HT-29 (cell line): ENCODE data around the gene STH. TPM values are rescaled to one million over a fixed set of nuclear protein-coding genes. Genes with fewer than 3 reads are reported as not detected.

Source experiments
- DNase-seq: peaks from one replicate; pipeline ENCODE4 v3.0.0-alpha.2; 2015; ENCODE audit warnings: low spot score
- total RNA-seq: library from RNA; depleted of rRNA; stranded (reverse); fragments of >200 nt; shearing (Covaris generic); gene quantifications from 2 replicates; pipeline ENCODE4 v1.2.3, GENCODE V29; 2014

Gene STH
- total RNA-seq, 1 experiment from 2014 or later, result not detected

DNA sequence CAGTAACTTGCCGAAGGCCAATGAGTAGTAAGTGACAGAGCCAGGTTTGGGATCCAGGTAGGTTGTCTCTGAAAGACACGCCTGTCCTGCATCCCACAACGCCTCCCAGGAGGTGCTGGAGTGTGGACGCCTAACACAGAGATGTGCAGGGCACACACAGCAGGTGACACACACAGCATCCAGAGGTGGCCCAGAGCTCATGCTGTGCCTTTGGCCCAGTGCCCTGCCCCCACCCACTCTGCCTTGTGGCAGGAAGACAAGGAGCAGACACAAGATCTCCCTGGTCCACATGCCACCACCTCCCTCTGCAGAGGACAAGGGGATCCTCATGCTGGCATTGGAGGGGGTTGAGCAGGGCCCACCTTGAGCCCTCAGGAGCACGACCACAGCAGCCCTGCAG lies 14.7 kb upstream of the STH start:
- no peak for DNase-seq

DNA sequence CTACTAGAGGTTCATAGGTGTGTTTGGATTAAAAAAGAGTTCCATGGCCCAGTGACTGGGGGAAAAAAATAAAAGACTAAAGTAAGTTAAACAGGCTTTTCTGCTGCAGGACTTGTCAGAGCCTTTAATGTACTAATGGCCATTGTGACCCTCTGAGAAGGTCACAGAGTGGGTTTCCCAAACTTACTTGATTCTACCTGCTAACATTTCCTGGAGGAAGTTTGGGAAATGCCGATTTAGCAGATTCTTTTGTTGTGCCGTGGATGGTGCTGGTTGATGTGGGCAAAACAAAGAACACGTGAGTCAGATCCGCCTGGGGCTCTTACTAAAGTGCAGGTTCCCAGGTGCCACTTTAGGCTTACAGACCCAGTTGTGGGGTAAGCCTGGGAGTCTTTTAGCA lies 13.6 kb upstream of the STH start:
- DNase-seq, result no peak

DNA sequence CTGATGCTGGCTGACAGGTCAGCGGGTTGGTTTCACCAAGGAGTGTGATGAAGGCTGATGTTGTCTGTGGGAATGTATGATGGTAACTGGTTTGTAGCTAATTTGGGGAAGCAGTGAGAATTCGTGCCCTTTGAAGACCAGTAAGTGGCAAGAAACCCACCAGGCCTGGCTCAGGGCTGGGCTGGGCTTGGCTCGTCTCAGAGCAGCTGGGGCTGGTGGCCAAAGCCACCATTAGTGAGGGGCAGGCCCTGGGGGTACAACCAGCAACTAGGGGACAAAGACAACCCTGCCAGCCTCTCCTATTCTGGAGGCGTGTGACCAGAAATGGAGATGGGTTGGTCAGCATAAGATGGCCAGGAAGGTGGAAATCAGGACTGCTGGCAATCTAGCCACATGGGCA lies 13.0 kb upstream of the STH start:
- DNase-seq, result no peak

DNA sequence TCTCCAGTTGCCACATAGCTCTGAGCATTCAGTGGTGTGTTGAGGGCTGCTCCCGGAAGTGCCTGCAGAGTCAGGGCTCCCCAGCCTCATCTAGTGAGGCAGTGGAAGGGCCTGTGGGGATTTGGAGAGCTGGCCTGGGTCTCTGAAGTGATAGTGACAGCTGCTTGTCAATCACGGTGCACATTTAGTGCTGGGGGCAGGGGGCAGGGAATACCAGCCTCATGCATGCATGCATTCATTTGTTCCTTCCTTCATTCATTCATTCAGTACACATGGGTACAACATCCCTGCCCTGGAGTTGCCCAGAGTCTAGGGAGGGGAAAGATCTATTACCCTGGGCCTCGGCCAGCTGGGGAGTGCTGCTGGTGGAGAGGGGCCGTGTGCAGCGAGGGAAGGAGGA lies 11.3 kb upstream of the STH start:
- DNase-seq, result no peak

DNA sequence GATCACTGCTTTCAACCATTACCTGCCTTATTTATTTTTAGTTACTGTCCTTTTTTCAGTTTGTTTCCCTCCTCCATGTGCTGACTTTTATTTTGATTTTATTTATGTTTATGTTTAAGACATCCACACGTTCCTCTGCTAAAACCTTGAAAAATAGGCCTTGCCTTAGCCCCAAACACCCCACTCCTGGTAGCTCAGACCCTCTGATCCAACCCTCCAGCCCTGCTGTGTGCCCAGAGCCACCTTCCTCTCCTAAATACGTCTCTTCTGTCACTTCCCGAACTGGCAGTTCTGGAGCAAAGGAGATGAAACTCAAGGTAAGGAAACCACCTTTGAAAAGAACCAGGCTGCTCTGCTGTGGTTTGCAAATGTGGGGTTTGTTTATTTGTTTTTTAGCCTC lies 9.3 kb upstream of the STH start:
- no peak for DNase-seq

DNA sequence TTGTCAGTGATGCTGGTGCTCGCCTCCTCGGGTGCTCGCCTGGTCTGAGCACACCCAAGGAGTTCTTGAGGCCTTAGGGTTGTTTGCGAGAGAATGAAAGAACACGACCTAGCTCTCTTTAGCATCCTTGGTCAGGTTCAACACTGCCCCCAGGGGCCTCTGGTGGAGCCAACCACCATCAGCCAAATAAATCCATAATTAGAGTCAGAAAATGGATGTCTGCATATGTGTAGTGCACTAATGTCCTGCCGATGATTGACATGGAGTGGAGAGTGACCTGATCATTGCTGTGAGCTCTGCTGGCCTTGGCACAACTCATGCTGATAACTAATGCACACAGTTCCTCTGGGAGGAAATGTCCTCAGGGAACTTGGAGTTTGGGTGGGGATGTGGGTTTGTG lies 8.2 kb upstream of the STH start:
- no peak for DNase-seq

DNA sequence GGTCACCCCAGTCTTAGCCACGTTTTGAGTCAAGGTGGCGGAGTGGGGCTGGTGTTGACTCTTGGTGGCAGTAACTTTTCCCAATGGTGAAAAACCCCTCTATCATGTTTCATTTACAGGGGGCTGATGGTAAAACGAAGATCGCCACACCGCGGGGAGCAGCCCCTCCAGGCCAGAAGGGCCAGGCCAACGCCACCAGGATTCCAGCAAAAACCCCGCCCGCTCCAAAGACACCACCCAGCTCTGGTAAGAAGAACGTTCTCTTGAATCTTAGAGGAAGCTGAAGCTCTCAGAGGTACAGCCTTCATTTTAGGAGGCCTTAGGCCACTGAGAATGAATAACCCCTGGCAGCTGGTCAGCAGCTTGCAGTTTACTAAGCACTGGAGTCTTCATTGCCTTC lies 7.7 kb upstream of the STH start:
- DNase-seq, result no peak

DNA sequence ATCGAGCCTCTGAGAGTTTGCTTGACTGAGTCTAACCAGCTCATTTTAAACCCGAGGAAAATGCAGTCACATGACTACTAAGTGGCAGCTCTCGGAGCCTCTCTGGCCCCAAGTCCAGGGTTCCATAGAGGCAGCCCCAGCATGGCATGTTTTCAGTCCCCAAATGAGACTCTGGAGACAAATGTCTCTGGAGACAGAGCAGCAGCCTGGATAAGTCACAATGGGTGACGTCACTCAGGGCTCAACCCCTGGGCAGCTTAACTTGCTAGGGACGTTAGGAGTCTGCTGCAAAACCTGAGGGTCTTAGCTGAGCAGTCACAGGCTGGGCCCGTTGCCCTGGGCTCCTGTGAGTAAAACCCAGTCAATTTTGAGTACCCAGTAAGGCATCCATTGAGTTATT lies 6.9 kb upstream of the STH start:
- DNase-seq, result no peak

DNA sequence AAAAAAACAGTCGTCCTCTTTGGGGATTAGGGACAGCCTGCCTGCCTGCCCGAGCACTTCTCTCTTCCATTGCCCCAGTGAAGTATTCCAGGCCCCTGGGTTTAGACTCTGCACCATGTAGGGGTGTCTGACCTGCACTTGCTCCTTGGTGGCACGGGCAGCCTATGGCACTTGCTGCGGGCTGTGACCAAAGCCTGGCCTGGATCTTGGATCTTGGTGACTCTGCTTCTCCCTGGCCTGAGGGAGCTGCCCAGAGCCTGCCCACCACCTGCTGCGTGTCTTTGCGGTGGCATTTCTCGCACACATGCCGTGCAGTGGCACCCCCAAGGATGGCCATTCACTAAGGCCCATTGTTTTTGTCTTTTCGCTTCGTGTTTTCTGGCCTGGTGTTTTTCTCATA lies 6.1 kb upstream of the STH start:
- DNase-seq, result no peak

DNA sequence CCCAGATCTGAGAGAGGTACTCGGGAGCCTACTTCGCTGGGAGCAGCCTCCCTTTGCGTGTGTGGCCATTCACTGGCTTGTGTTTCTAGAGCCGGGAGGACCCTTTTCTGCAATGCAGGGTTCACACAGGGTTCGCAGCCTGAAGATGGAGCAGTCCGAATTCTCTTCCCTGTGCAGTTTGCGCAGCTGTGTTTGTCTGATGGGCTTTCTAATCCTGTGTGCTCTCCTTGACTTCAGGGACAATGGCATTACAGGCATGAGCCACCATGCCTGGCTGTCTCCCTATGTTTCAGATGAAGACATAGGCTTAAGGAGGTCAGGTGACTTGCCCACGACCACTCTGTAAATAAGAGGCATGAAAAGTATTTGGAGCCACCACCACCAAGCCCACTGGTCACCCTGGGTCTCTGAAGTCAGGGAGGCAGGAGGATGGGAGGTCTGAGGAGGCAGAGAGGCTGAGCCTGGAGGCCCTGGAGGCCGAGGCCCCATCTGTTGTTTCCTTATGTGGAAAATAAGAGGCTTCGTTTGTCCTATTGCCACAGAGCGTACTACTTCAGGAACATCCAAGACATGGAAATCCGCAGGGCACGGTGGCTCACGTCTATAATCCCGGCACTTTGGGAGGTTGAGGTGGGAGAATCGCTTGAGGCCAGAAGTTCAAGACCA lies 5.0 kb upstream of the STH start:
- no peak for DNase-seq

DNA sequence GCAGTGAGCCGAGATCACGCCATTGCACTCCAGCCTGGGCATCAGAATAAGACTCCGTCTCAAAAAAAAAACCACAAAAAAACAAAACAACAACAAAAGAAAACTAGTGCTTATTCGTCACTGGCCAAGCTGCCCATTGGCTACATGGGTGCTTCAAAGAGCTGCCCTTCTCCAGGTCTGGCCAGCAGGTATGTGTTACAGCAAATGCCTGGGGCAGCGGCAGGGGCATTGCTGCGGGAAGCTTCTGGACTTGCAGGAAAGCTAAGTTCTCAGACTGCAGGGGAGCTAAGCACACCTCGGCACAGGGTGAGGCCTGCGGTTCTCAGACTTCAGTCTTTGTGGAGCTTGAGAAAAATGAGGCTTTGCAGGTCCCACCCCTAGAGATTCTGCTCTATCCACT lies 4.1 kb upstream of the STH start:
- DNase-seq, result no peak

DNA sequence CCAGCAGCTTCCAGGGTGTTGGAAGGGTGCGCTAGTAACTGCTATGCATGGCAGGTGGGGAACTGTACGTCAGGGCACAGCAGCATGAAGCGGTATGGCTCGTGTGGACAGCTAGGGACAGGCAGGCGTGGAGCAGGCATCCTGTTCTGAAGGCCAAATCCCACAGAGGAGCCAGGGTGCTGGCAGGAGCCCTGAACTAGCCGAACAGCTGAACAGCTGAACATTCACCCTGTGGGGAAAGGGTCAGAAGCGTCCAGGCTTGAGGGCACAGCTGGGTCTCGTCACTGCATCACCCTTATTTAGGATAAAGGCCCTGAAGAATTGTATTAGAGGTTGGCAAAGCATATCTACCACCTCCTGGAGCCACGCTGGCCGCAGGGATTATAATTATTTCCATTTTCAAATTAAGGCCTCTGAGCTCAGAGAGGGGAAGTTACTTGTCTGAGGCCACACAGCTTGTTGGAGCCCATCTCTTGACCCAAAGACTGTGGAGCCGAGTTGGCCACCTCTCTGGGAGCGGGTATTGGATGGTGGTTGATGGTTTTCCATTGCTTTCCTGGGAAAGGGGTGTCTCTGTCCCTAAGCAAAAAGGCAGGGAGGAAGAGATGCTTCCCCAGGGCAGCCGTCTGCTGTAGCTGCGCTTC lies 3.3 kb upstream of the STH start:
- no peak for DNase-seq

DNA sequence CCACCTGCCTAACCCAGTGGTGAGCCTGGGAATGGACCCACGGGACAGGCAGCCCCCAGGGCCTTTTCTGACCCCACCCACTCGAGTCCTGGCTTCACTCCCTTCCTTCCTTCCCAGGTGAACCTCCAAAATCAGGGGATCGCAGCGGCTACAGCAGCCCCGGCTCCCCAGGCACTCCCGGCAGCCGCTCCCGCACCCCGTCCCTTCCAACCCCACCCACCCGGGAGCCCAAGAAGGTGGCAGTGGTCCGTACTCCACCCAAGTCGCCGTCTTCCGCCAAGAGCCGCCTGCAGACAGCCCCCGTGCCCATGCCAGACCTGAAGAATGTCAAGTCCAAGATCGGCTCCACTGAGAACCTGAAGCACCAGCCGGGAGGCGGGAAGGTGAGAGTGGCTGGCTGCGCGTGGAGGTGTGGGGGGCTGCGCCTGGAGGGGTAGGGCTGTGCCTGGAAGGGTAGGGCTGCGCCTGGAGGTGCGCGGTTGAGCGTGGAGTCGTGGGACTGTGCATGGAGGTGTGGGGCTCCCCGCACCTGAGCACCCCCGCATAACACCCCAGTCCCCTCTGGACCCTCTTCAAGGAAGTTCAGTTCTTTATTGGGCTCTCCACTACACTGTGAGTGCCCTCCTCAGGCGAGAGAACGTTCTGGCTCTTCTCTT lies 2.6 kb upstream of the STH start:
- DNase-seq, result no peak

DNA sequence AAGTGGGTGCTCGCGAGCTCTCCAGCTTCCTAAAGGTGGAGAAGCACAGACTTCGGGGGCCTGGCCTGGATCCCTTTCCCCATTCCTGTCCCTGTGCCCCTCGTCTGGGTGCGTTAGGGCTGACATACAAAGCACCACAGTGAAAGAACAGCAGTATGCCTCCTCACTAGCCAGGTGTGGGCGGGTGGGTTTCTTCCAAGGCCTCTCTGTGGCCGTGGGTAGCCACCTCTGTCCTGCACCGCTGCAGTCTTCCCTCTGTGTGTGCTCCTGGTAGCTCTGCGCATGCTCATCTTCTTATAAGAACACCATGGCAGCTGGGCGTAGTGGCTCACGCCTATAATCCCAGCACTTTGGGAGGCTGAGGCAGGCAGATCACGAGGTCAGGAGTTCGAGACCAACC lies 1.9 kb upstream of the STH start:
- DNase-seq, result no peak

DNA sequence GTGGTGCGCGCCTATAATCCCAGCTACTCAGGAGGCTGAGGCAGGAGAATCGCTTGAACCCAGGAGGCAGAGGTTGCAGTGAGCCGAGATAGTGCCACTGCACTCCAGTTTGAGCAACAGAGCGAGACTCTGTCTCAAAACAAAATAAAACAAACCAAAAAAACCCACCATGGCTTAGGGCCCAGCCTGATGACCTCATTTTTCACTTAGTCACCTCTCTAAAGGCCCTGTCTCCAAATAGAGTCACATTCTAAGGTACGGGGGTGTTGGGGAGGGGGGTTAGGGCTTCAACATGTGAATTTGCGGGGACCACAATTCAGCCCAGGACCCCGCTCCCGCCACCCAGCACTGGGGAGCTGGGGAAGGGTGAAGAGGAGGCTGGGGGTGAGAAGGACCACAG lies 1.4 kb upstream of the STH start:
- DNase-seq, result no peak

DNA sequence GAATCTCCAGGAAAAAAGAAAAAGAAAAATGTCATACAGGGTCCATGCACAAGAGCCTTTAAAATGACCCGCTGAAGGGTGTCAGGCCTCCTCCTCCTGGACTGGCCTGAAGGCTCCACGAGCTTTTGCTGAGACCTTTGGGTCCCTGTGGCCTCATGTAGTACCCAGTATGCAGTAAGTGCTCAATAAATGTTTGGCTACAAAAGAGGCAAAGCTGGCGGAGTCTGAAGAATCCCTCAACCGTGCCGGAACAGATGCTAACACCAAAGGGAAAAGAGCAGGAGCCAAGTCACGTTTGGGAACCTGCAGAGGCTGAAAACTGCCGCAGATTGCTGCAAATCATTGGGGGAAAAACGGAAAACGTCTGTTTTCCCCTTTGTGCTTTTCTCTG lies 845 bp downstream of the STH start:
- no peak for DNase-seq

DNA sequence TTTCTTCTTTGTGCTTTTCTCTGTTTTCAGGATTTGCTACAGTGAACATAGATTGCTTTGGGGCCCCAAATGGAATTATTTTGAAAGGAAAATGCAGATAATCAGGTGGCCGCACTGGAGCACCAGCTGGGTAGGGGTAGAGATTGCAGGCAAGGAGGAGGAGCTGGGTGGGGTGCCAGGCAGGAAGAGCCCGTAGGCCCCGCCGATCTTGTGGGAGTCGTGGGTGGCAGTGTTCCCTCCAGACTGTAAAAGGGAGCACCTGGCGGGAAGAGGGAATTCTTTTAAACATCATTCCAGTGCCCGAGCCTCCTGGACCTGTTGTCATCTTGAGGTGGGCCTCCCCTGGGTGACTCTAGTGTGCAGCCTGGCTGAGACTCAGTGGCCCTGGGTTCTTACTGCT lies 1.2 kb downstream of the STH start:
- no peak for DNase-seq

DNA sequence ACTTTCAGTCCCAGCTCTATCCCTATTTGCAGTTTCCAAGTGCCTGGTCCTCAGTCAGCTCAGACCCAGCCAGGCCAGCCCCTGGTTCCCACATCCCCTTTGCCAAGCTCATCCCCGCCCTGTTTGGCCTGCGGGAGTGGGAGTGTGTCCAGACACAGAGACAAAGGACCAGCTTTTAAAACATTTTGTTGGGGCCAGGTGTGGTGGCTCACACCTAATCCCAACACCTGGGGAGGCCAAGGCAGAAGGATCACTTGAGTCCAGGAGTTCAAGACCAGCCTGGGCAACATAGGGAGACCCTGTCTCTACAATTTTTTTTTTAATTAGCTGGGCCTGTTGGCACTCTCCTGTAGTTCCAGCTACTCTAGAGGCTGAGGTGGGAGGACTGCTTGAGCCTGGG lies 1.7 kb downstream of the STH start:
- DNase-seq, result no peak

DNA sequence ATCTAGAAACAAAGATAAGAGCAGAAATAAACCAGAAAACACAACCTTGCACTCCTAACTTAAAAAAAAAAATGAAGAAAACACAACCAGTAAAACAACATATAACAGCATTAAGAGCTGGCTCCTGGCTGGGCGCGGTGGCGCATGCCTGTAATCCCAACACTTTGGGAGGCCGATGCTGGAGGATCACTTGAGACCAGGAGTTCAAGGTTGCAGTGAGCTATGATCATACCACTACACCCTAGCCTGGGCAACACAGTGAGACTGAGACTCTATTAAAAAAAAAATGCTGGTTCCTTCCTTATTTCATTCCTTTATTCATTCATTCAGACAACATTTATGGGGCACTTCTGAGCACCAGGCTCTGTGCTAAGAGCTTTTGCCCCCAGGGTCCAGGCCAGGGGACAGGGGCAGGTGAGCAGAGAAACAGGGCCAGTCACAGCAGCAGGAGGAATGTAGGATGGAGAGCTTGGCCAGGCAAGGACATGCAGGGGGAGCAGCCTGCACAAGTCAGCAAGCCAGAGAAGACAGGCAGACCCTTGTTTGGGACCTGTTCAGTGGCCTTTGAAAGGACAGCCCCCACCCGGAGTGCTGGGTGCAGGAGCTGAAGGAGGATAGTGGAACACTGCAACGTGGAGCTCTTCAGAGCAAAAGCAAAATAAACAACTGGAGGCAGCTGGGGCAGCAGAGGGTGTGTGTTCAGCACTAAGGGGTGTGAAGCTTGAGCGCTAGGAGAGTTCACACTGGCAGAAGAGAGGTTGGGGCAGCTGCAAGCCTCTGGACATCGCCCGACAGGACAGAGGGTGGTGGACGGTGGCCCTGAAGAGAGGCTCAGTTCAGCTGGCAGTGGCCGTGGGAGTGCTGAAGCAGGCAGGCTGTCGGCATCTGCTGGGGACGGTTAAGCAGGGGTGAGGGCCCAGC lies 2.6 kb downstream of the STH start:
- no peak for DNase-seq

DNA sequence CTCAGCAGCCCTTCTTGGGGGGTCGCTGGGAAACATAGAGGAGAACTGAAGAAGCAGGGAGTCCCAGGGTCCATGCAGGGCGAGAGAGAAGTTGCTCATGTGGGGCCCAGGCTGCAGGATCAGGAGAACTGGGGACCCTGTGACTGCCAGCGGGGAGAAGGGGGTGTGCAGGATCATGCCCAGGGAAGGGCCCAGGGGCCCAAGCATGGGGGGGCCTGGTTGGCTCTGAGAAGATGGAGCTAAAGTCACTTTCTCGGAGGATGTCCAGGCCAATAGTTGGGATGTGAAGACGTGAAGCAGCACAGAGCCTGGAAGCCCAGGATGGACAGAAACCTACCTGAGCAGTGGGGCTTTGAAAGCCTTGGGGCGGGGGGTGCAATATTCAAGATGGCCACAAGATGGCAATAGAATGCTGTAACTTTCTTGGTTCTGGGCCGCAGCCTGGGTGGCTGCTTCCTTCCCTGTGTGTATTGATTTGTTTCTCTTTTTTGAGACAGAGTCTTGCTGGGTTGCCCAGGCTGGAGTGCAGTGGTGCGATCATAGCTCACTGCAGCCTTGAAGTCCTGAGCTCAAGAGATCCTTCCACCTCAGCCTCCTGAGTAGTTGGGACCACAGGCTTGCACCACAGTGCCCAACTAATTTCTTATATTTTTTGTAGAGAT lies 3.4 kb downstream of the STH start:
- DNase-seq, result peak; percentile 89

DNA sequence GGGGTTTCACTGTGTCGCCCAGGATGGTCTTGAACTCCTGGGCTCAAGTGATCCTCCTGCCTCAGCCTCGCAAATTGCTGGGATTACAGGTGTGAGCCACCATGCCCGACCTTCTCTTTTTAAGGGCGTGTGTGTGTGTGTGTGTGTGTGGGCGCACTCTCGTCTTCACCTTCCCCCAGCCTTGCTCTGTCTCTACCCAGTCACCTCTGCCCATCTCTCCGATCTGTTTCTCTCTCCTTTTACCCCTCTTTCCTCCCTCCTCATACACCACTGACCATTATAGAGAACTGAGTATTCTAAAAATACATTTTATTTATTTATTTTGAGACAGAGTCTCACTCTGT lies 3.9 kb downstream of the STH start:
- DNase-seq, result no peak
